Mucosa of gallbladder (tissue), 1 donor: ENCODE data around the gene YIPF6. TPM values are rescaled to one million over a fixed set of nuclear protein-coding genes. Genes with fewer than 3 reads are reported as not detected.
A peak's percentile ranks its signal among the peaks of the same experiment; 100 is the strongest.
"Not testable (repeated sequence)": the region's sequence is repeated elsewhere in the genome, so short reads cannot be mapped to it uniquely, and the experiment has no call there.

Source experiments
- DNase-seq: peaks from one replicate; pipeline ENCODE4 v3.0.0-alpha.2; 2020; ENCODE audit warnings: low spot score
- total RNA-seq: library from RNA; stranded (reverse); gene quantifications from one replicate; pipeline ENCODE4 v1.2.1, GENCODE V29; 2021
- donor health status: DM: no; HTN: no; CAD: no.

Gene YIPF6
- 47.7 TPM for total RNA-seq

DNA sequence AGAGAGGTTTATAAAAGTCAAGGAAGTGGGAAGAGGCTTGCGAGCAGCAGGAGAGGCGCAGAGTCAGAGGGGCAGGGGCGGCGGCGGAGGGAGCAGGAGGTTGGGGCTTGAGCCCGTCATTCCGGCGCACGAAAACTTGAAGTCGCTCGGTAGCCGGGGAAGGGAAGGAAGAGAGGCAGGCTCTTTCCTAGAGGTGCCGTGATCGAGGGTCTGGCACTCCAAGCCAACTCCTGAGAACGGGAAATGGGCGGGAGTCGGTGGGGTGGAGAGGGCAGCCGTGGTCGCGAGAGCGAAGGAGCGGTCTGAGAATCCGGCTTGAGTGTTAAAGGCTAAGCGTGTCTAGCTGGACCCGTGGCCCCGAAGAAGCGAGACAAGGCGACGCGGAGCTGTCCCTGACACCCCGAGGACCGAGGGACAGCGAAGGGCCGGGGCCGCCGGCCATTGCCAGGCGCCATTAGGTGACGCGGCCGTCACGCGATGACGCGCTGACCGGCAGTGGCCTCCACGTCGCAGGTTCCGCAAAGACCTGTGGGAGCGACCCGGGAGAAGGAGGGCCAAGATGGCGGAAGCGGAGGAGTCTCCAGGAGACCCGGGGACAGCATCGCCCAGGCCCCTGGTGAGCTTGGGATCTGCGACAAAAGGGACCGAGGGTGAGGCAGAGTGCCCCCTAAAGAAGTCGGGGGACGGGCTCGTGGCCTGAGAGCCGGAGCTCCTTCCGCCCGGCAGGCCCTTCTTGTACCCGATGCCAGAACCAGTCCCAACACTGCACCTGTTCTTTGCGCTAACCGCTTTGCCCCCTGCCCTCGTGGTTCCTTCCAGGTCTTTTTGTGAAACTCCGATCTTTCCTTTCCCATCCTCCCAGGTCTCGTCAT is at the start of gene YIPF6:
Gene YIPF6 (plus strand): TSS at position 544 of the 872 bp plus-strand sequence. CDS start 16 bp downstream, at position 560.
- peak; percentile 78 for DNase-seq

GRCh38 chrX:68451720-68452119 is 47.1 kb upstream of the YIPF6 start:
- no peak for DNase-seq

DNA sequence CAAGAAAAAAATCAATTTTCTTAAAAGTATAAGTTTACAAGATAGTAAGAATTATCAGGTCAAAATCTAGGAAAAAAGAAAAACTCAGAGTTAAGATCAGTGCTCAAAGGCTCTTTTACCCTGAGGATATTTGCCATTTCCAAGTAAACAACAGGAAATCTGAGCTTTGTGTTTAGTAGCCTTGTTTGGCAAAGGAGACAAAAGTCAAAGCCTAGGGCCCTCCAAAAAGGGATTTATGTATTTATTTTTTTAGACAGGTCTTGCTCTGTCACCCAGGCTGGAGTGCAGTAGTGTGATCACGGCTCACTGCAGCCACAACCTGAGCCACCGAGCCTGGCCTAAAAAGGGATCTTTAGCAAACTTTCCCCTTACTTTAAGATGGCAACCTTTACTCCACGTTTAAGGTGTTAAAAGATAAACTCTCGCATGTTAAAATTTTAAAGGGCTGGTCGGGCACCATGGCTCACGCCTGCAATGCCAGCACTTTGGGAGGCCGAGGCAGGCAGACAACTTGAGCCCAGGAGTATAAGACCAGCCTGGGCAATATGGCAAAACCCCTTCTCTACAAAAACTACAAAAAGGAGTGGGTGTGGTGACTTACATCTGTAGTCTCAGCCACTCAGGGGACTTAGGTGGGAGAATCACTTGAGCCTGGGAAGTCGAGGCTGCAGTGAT is 44.2 kb upstream of the YIPF6 start:
- DNase-seq, result no peak

DNA sequence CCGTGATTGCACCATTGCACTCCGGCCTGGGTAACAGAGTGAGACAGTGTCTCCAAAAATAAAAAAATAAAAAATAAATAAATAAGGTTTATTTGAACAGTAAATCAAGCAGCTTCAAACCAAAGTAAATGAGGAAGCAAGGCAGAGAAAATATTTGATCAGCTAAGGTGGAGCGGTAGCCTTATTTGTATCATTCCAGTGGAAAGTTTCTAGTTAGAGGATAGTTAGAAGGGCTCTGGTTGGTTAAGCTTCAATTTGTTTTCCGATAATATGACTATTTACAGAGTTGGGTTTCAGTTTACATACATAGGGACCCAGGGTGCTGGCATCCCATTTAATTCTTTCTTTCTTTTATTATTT is 43.7 kb upstream of the YIPF6 start:
- no peak for DNase-seq

- no peak for DNase-seq
Measured at GRCh38 chrX:68461093-68461492, 37.8 kb upstream of the YIPF6 start.

GRCh38 chrX:68461576-68461975 is 37.3 kb upstream of the YIPF6 start:
- DNase-seq, result no peak

DNA sequence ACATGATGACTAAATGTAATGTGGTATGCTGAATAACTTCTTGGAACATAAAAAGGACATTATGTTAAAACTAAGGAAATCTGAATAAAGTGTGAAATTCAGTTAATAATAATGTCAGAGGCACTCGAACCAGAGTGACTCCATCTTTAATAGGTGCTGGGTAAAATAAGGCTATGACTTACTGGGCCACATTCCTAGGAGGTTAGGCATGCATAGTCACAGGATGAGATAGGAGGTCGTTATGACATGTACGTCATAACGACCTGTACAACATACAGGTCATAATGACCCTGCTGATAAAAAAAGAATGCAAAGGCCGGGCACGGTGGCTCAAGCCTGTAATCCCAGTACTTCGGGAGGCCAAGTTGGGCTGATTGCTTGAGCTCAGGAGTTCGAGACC is 36.7 kb upstream of the YIPF6 start:
- no peak for DNase-seq

- no peak for DNase-seq
Measured at GRCh38 chrX:68462653-68463052, 36.2 kb upstream of the YIPF6 start.

DNA sequence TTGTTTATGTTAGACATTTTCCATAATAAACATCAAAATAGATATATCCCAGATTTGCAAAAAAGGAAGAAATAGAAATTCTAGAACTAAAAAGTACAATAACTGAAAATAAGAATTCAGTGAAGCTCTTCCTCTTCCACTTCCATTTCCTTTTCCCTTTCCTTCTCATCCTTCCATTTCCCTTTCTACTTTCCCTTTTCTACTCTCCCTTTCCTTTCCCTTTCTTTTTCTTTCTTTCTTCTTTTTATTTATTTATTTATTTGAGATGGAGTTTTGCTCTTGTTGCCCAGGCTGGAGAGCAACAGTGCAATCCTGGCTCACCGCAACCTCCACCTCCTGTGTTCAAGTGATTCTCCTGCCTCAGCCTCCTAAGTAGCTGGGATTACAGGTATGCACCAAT is 35.0 kb upstream of the YIPF6 start:
- DNase-seq, result no peak

DNA sequence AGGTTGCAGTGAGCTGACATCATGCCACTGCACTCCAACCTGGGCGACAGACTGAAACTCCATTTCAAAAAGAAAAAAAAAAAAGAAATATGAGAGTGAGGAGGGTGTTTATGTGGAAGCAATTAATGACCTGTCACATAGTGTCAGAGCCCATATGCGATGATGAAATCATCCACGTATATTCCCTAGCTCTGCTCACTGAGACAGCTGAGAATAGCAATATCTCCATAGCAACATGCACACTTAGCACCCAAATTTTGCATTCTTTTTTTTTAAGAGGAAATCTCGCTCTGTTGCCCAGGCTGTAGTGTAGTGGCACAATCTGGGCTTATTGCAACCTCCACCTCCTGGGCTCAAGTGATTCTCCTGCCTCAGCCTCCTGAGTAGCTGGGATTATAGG is 34.1 kb upstream of the YIPF6 start:
- no peak for DNase-seq

GRCh38 chrX:68480969-68481368 is 17.9 kb upstream of the YIPF6 start:
- no peak for DNase-seq

DNA sequence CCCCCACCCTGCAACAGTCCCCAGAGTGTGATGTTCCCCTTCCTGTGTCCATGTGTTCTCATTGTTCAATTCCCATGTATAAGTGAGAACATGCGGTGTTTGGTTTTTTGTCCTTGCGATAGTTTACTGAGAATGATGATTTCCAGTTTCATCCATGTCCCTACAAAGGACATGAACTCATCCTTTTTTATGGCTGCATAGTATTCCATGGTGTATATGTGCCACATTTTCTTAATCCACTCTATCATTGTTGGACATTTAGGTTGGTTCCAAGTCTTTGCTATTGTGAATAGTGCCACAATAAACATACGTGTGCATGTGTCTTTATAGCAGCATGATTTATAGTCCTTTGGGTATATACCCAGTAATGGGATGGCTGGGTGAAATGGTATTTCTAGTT is 12.7 kb upstream of the YIPF6 start:
- not testable (repeated sequence) for DNase-seq

DNA sequence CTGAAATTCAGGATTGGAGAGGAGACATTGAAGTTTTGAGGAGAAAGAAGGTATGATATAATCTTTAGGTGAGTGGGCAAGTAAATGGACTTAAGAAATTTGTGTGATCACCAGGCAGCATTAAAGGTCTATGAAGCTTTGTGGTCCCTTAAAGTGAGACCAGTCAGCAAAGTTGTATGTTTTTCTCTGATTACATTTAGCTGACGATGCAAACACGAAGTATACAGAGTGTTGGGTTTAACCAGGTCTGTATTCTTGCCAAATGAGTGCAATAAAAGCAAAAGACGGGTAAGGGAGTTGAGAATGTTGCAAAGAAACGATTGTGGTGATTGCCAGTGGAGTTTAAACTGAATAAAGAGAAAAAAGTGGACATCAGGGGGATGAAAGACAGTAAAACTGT is 11.6 kb upstream of the YIPF6 start:
- DNase-seq, result no peak

DNA sequence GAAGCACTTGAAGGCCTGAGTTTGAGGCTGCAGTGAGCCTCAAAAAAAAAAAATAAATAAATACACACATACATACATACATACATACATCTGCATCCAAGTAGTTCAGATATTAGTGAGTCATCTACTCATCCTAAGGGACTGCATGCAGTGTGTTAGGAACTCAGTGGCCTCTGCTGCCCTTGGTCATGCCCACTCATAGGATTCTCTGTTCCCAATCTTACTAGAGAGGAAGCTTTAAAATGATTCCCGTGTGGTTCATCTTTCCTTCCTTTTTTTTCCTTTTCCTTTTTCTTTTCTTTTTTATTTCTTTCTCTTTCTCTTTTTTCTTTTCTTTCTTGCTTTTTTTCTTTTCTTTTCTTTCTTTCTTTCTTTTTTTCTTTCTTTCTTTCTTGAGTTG is 10.9 kb upstream of the YIPF6 start:
- DNase-seq, result no peak

DNA sequence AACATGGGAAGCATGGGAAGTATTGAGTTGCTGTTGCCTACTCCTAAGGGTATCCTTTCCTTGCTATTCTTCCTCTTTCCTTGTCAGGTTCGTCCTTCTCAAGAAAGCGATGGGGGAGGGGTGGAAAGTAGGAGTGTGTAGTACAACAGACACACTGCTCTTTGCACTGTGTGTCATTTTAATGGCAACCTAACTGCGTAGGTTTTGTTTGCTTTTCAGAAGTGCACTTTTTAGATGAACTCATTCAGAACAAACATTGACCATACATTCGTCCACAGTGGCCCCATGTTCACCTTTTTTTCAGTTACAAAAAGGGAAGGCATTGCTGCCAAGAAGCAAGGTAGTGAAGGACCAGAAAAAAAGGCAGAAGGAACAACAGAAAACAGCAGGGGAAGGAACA is 10.2 kb upstream of the YIPF6 start:
- DNase-seq, result peak; percentile 13

- DNase-seq, result no peak
Measured at GRCh38 chrX:68490644-68491043, 8.2 kb upstream of the YIPF6 start.

- no peak for DNase-seq
Measured at GRCh38 chrX:68492583-68492982, 6.3 kb upstream of the YIPF6 start.

- not testable (repeated sequence) for DNase-seq
Measured at GRCh38 chrX:68493776-68494175, 5.1 kb upstream of the YIPF6 start.

GRCh38 chrX:68498044-68498507 is 775 bp upstream of the YIPF6 start:
- no peak for DNase-seq

GRCh38 chrX:68499543-68500504 is 973 bp downstream of the YIPF6 start:
- no peak for DNase-seq

GRCh38 chrX:68503836-68504636 is 5.2 kb downstream of the YIPF6 start:
- DNase-seq, result no peak
